ENCODE results near the gene DGKQ.

The DGKQ gene

DNA sequence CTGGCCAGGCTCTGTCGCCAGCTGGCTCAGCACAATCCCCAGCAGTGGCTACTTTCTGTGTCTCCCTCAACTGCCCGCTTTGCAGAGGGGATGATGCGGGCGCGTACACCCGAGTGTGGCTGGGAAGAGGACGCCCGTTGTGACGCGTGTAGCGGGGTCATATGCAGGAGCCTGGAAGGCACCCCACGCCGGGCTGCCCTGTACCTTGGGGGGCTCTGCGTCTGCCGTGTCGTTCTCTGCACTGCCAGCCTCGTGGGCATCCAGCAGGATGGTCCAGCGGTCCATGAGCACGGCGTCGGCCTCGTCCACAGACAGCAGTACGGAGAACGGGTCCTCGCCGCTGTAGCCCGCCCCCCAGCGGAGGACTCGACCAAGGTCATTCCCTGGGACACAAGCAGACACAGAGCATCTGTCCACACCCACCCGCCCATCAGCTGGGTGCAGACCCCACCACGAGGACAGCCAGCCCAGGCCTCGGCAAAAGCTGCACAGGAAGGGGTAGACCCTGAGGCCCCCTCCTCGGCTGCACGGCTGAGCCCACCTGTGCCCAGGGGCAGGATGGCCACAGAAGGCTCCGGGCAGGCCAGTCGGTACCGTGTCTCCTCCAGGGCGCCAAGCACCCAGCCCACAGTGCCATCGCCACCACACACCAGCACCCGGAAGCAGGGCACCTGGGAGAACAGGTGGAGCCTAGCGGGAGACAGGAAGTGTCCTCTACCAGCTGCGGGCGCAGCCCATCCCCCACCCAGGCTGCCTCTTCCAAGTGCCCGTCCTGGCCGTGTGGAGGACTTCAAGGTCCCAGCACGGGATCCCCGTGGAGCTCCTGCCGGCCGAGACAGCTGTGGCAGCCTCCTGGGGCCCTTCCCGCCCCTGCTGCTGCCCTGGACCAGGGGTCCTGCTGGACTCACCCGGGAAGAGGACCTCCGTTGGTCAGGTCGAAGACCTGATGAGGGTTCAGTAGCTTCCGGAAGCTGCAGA lies 10.8 kb downstream of the DGKQ start:
- in situ Hi-C loops (cut with MboI; ENCODE audit: low sequenced_read_pairs): no loop called here

DNA sequence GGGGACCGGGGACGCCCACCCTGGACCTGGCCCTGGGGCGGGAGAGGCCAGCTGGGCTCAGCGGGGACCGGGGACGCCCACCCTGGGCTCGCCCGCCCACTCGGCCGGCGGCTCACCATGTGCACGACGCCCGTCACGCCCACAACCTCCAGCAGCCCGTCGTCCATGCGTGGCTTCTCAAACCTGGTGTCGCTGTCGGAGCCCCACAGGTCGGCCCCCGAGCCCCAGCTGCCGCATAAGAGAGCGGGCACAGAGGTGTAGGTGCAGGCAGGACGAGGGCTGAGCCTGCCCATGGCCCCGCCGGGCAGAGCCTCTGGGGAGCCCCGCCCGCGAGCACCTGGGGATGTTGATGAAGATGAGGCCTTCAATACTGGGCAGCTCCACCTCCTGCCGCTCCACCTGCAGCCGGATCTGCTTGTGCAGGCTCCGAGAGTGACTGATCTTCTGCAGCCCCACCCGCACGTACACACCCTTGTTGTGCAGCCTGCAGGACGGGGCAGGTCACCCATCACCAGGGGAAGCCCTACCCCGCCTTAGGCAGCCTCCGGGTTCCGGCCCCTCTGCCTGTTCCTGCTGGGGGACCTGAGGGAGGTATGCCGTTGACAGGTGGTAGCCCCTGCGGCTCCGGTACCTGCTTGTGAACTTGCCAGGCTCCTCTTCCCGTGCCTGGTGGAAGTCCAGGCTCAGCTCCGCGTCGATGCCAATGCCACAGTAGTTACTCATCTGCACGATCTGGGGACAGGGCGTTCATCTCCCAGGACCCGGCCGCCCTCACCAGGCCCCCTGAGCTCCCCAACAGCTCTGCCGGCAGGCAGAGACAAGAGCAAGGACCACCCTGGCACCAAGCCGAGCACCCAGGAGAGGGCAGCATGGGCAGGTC lies 11.8 kb downstream of the DGKQ start:
- in situ Hi-C loops (cut with MboI; ENCODE audit: low sequenced_read_pairs): no loop called here

DNA sequence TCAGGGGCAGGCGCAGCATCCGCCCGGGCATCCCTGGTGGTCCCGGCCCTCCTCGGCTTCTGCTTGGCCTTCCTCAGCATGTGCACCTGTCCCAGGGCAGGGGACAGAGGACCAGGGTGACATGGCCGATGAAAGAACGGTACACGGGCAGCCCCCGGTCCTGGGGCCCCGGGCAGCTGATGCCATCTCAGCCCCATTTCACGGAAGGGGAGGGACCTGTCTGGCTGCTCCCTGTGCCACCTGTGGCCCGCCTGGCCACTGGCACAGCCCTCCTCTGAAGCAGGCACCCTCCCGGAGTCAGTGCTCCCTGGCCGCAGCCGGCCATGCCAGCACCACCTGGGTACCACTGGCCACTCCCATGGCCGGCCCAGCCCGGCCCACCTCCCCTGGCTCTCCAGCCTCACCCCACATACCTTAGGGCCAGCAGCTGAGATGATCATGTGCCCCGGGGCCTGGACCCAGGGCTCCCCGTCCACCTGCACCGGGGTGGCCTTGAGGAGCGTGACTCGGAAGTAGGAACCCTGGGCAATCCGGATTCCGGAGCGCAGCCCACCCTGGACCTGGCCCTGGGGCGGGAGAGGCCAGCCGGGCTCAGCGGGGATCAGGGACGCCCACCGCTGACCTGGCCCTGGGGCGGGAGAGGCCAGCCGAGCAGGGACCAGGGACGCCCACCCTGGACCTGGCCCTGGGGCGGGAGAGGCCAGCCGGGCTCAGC lies 12.6 kb downstream of the DGKQ start:
- in situ Hi-C loops (cut with MboI; ENCODE audit: low sequenced_read_pairs): no loop called here

DNA sequence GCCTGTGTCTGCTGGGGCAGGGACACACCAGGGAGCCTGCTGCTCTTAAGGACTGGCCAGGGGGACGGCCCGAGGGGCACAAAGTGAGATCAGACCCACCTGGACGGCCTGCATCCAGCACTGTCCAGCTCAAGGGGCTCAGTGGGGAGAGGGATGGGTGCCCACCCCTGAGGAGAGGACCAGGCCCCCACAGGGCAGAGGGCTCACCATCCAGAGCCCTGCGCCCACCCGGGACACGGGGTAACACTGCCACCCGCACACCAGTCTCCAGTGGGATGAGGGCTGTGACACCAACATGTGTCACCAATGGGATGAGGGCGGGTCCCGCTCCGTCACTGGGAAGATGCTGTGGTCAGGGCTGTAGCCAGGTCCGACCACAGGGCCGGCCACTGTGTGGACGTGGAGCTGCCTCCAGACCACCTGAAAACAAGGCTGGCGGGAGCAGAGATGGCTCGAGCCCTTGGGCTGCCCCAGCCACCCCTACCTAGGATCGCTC lies 13.2 kb downstream of the DGKQ start:
- in situ Hi-C loops (cut with MboI; ENCODE audit: low sequenced_read_pairs): no loop called here

DNA sequence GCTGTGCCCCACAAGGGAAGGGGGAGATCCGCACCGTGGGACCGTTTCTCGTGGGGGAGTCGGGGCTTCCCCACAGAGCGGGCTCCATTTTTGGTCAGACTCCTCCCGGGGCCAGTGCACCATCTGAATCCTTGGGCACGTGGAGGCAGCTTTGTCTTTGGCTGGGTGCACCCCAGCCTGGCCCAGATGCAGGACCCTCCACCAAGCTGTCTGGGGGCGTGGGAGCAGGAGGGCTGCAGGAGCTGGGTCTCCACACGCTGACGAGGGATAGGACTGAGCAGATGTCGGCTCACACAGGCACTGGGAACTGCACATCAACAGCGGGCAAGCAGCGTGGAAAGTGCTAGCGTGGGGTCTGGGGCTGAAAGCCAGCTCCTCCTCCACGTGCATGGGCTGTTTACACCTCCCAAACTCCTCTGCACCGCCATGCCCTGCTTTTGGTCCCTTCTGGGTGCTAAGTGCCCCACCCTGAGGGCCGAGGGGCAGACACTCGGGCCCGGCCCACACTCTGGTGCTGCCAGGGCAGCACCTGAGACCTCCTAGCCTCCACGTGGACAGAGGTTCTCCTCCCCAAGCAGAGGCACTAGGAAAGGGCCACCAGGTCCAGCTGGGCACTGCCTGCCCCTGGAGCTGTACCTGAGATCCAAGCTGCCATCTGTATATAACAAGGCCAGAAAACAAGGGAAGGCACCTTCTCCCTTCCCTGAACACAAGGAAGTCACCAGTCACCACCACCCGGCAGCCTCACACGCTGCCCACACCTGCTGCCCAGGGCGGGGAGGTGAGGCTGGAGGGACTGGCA lies 13.8 kb downstream of the DGKQ start:
- in situ Hi-C loops (cut with MboI; ENCODE audit: low sequenced_read_pairs): no loop called here

DNA sequence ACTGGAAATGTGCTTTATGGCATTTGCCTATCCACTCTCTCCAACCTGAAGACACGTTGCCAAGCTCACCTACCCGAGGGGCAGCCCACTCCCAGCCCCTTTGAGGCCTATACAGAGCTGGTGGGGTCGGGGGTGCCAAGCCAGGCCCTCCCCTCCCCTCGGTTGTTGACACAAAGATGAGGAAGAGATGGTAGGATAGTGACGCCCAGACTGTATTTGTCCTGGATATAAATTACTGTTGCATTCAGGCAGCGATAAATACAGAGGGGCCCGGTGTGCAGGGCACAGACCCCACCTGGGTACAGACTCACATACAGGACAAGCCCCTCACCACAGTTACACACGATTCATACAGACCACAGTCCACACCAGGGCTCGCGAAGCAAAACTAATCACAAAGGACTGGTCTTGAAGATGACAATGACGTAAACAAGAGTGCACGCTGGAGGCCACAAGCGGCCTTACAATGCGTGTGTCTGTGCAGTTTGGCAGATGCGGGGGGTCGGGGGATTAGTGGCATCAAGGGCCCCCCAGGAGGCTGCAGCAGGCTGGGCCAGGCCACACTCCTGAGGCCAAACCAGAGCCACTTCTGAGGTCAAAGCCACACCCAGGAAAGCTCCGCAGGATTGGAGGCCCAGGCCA lies 14.6 kb downstream of the DGKQ start:
- in situ Hi-C loops (cut with MboI; ENCODE audit: low sequenced_read_pairs): no loop called here

DNA sequence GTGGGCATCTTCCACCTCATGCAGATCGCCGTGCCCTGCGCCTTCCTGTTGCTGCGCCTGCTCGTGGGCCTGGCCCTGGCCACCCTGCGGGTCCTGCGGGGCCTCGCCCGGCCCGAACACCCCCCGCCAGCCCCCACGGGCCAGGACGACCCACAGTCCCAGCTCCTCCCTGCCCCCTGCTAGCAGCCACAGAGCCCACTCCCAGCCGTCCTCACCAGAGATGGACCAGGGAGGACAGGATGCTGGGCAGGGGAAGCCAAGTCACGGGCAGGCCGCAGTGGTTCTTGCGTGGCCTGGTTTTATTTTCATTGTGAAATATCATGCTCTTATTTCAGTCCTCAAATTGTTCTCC lies 15.1 kb downstream of the DGKQ start:
- in situ Hi-C loops (cut with MboI; ENCODE audit: low sequenced_read_pairs): no loop called here

DNA sequence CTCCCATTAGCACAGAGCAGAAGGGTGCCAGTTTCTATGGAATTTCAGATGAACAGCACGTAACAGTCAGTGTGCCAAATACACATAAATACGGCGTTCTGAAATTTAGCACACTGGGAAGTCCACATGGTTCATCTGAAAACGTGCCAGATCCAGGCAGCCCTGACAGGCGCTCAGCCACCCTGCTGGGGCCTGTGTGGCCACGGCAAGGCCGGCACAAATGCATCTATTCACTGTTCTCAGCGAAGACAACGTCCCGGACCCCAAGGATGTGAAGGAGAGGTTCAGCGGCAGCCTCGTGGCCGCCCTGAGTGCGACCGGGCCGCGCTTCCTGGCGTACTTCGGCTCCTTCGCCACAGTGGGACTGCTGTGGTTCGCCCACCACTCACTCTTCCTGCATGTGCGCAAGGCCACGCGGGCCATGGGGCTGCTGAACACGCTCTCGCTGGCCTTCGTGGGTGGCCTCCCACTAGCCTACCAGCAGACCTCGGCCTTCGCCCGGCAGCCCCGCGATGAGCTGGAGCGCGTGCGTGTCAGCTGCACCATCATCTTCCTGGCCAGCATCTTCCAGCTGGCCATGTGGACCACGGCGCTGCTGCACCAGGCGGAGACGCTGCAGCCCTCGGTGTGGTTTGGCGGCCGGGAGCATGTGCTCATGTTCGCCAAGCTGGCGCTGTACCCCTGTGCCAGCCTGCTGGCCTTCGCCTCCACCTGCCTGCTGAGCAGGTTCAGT lies 15.6 kb downstream of the DGKQ start:
- in situ Hi-C loops (cut with MboI; ENCODE audit: low sequenced_read_pairs): no loop called here

DNA sequence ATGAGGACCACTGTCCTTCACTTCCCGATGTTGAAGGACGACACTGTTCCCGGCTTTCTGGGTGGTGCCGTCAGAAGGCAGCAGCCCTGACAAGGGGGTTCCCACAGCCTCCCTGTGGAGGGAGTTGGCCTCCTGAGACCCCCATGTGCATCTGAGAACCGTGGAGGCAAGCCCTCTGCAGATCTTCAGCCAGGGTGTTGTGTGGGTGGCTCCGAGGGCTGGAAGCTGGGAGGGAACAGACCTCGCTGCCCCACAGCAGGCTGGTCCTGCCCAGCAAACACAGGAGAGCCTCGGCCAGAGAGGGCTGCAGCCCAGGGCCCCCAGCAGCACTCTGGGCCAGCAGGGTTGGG lies 16.2 kb downstream of the DGKQ start:
- in situ Hi-C loops (cut with MboI; ENCODE audit: low sequenced_read_pairs): no loop called here

DNA sequence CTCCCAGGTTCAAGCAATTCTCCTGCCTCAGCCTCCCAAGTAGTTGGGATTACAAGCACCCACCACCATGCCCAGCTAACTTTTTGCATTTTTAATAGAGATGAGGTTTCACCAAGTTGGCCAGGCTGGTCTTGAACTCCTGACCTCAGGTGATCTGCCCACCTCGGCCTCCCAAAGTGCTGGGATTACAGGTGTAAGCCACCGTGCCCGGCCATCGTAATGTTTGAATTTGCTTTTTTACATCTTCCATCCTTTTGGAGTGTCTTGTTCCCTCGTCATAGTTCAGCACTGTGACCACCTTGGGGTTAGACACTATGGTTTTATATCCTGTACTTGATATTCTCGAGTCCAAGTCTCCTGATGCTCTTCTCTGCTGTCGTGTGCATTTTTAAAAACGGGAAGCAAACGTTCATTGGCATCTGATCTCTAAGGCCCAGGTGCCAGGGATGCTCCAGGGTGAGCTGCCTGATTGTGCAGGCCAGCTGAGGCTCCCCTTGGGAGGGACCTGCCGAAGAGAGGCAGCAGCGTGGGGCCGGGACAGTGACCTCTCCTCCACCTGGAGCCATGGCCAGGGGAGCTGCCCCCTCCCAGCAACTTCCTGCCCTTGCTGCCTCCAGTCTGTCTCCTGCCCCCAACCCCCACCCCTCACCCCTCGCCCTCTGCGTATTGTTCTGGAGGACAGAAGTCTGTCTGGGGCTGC lies 16.7 kb downstream of the DGKQ start:
- in situ Hi-C loops (cut with MboI; ENCODE audit: low sequenced_read_pairs): no loop called here

DNA sequence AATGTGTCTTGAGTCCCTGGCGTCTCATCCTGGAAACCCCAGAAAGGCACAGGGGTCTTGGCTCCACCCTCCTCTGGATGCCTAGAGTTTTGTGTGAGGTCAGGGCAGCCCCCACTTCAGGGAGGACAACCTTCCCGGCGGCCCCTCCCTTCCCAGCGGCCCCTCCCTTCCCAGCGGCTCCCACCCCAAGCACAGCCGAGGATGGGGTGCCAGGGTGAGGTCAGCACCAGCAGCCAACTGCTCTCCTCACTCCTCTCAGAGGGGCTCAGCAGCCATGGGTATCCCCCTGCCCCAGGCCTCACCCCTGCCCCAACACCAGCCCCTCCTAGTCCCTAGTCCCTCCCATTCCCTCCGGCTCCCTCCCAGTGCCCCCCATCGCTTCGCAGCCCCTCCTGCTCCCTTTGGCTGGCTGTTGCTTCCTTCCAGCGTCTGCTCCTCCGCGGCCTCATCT lies 17.4 kb downstream of the DGKQ start:
- in situ Hi-C loops (cut with MboI; ENCODE audit: low sequenced_read_pairs): no loop called here

DNA sequence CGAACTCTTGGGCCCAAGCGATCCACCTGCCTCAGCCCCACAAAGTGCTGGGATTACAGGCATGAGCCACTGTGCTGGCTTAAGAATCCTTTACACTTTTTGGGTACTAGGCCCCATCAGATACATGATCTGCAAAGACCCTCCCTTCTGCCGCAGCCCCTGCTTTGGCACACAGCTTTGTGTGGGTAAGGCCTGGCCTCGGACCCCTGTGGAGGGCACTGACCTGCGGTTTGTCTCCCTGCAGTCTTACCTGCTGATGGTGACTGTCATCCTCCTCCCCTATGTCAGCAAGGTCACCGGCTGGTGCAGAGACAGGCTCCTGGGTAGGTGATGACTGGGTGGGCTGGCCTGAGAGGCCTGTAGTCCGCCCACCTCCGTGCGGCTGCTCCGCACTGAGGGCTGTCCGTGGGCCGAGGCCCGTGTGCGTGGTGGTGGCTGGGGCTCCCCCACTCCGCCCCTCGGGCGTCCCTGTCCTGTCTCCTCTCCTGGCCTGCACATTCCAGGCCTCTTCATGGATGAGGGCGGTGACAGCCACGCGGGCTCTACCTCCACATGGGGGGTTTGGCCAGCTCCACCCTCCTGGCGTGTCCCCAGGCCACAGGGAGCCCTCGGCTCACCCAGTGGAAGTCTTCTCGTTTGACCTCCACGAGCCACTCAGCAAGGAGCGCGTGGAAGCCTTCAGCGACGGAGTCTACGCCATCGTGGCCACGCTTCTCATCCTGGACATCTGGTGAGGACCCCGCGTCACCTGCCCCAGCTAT lies 18.0 kb downstream of the DGKQ start:
- in situ Hi-C loops (cut with MboI; ENCODE audit: low sequenced_read_pairs): no loop called here

DNA sequence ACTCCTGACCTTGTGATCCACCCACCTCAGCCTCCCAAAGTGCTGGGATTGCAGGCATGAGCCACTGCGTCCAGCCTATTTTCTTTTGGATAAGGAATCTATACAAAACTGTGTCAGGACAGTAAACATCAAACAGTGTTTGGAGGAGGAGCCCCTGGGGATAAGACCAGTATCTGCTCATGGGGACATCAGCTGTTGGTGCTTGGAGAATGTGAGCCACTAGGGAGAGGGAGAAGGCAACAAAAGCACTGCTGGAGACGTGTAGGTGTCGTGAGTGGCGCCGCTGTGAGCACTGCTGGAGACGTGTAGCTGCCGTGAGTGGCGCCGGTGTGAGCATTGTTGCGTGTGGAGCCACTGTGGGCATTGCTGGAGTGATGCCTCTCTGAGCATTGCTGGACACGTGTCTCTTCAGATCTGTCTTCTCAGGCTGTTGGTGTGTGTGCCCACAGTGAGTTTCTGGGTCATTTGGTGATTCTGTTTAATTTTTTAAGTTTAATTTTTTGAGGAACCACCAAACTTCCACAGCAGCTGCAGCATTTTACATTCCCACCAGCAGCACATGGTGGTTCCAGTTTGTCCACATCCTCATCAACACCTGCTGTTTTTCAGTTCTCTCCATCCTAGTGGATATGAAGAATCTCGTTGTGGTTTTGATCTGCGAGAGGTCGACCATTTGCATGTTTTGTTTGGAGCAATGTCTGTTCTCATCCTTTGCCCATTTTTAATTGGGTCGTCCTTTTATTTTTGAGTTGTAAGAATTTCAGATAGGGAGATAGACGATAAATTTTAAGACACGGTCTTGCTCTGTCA lies 19.0 kb downstream of the DGKQ start:
- in situ Hi-C loops (cut with MboI; ENCODE audit: low sequenced_read_pairs): no loop called here

DNA sequence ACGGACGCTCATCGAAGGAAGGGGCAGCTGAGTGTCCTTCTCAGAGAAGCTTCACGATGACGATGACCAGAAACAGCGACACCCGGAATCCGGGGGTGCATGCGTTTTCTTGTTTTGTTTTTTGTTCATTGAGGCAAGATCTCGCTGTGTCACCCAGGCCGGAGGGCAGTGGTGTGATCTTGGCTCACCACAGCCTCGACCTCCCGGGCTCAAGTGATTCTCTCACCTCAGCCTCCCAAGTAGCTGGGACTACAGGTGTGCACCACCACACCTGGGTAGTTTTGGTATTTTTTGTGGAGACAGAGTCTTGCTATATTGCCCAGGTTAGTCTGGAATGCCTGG lies 19.8 kb downstream of the DGKQ start:
- in situ Hi-C loops (cut with MboI; ENCODE audit: low sequenced_read_pairs): no loop called here

DNA sequence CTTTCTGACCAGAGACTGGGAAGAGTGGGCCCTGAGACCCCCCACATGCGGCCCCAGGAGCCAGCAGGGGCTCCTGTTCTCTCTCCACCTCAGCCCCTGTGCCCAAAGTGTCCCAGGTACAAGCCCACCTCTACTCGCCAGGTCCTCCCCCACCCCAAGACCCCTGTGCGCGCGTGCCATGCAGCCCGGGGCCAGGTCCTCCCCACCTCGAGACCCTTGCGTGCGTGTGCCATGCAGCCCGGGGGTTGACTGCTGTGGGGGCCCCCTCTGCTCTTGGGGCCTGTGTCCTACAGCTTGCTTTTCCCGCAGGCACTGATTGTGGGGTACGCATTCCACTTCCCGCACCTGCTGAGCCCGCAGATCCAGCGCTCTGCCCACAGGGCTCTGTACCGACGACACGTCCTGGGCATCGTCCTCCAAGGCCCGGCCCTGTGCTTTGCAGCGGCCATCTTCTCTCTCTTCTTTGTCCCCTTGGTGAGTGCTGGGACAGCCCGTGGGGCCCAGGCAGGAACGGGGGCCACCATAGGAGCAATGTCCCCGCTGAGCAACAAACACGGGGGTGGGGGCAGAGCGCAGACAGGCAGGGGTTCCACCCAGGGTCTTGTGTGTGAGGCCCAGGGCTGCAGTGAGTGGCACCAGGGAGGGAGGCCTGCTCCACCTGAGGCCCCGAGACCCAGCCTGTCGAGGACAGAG lies 20.3 kb downstream of the DGKQ start:
- in situ Hi-C loops (cut with MboI; ENCODE audit: low sequenced_read_pairs): no loop called here

Data from HL-60/S4 treated with retinoic acid at 250 ng/mL for 4 days and 3 days (cell line).